Lower leg skin (tissue), 3 donors: Measurements from ENCODE around the gene TVP23B.
"Not testable (repeated sequence)": the region's sequence is repeated elsewhere in the genome, so short reads cannot be mapped to it uniquely, and the experiment has no call there.

Experiments
- POLR2A ChIP-seq, 2 donors: fragments of 450-650 bp; IDR thresholded peaks; one replicate each; pipeline ENCODE4 v1.6.1; 2016 to 2017; ENCODE audit warnings: antibody characterized with exemption in 2 of 2, mild to moderate bottlenecking in 1 of 2, moderate library complexity in 1 of 2
- TF ChIP-seq, protein P1 (sequence below), 3 donors: fragments of 450-650 bp; IDR thresholded peaks; one replicate each; pipeline ENCODE4 v1.5.1; 2016; ENCODE audit warnings: antibody characterized with exemption in 3 of 3, mild to moderate bottlenecking in 3 of 3, moderate library complexity in 2 of 3

DNA sequence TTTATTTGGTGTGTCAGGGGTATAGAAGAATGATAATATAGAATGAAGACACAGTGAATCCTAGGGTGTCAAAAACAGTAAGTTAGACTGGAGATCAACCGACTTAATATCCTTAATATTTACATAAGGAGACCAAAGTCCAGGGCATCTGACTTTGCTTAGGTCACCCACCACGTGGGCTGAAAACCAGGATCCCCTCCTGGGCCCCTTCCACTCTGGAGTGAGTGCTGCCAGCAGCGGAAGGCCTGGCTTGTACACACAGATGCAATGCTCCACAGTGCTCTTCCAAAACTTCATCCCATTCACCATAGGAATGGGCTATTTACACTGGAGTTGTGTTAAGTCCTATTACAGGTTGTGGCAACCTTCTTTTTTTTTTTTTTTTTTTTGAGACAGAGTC, 34.4 kb upstream of the TVP23B start:
- not testable (repeated sequence) for TF ChIP-seq POLR2A (IDR thresholded peaks at IDR 0.05)
- TF ChIP-seq, protein P1, sequence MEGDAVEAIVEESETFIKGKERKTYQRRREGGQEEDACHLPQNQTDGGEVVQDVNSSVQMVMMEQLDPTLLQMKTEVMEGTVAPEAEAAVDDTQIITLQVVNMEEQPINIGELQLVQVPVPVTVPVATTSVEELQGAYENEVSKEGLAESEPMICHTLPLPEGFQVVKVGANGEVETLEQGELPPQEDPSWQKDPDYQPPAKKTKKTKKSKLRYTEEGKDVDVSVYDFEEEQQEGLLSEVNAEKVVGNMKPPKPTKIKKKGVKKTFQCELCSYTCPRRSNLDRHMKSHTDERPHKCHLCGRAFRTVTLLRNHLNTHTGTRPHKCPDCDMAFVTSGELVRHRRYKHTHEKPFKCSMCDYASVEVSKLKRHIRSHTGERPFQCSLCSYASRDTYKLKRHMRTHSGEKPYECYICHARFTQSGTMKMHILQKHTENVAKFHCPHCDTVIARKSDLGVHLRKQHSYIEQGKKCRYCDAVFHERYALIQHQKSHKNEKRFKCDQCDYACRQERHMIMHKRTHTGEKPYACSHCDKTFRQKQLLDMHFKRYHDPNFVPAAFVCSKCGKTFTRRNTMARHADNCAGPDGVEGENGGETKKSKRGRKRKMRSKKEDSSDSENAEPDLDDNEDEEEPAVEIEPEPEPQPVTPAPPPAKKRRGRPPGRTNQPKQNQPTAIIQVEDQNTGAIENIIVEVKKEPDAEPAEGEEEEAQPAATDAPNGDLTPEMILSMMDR (IDR thresholded peaks at IDR 0.05): not testable (repeated sequence)
